Activated naive CD4-positive, alpha-beta T cell treated with anti-CD3 and anti-CD28 coated beads, Interleukin-2, amount 50 U/mL, for 24 hours (primary cell): ENCODE data around the gene DSP.

Experiments
- H3K27ac Mint-ChIP-seq: one replicate; pipeline ENCODE4 v1.8.0; 2021; ENCODE audit warnings: mild to moderate bottlenecking, mixed read lengths
- H3K27me3 Mint-ChIP-seq: one replicate; pipeline ENCODE4 v1.8.0; 2021; ENCODE audit warnings: mixed read lengths
- H3K36me3 Mint-ChIP-seq: one replicate; pipeline ENCODE4 v1.8.0; 2021; ENCODE audit warnings: mixed read lengths
- H3K4me1 Mint-ChIP-seq: one replicate; pipeline ENCODE4 v1.8.0; 2021; ENCODE audit warnings: mixed read lengths
- H3K4me3 Mint-ChIP-seq: one replicate; pipeline ENCODE4 v1.8.0; 2021; ENCODE audit warnings: mild to moderate bottlenecking, mixed read lengths
- H3K9me3 Mint-ChIP-seq: one replicate; pipeline ENCODE4 v1.8.0; 2021; ENCODE audit warnings: mixed read lengths

Gene DSP

GRCh38 chr6:7566107-7566506, 24.6 kb downstream of the DSP start:
- no peak overlapping the region for H3K4me3 Mint-ChIP-seq
- peaks cover 17% of the 10 kb centered on the region for H3K27me3 Mint-ChIP-seq
- H3K9me3 Mint-ChIP-seq, result no peaks in the 10 kb centered on the region
- no peak overlapping the region for H3K27ac Mint-ChIP-seq
- no peaks in the 10 kb centered on the region for H3K36me3 Mint-ChIP-seq
- no peaks in the 10 kb centered on the region for H3K4me1 Mint-ChIP-seq

GRCh38 chr6:7566617-7567173, 25.2 kb downstream of the DSP start:
- Mint-ChIP-seq H3K27ac (no peak overlapping the region), H3K4me3 (no peak overlapping the region), H3K4me1 (no peaks in the 10 kb centered on the region), H3K9me3 (no peaks in the 10 kb centered on the region), H3K27me3 (peaks cover 11% of the 10 kb centered on the region), H3K36me3 (no peaks in the 10 kb centered on the region)

GRCh38 chr6:7568021-7568420, 26.6 kb downstream of the DSP start:
- H3K27ac Mint-ChIP-seq, result no peak overlapping the region
- H3K36me3 Mint-ChIP-seq, result no peaks in the 10 kb centered on the region
- H3K4me3 Mint-ChIP-seq, result no peak overlapping the region
- peaks cover 11% of the 10 kb centered on the region for H3K27me3 Mint-ChIP-seq
- no peaks in the 10 kb centered on the region for H3K9me3 Mint-ChIP-seq
- H3K4me1 Mint-ChIP-seq, result no peaks in the 10 kb centered on the region

DNA sequence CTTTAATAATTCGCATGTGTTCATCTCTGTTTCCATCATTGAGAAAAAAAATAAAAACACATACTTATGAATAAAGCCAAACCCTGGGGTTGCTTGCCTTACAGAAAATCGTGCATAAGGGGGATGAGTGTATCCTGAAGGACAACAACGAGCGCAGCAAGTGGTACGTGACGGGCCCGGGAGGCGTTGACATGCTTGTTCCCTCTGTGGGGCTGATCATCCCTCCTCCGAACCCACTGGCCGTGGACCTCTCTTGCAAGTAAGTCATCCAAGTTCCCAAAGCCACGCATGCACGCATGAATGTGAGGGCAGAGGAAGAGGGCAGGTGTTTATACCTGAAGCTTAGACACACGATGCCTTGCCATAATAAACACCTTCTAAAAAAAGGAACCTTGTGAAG, 27.6 kb downstream of the DSP start:
- peaks cover 7% of the 10 kb centered on the region for H3K27me3 Mint-ChIP-seq
- no peaks in the 10 kb centered on the region for H3K9me3 Mint-ChIP-seq

GRCh38 chr6:7572213-7572943, 30.9 kb downstream of the DSP start:
- H3K4me1 Mint-ChIP-seq, result no peaks in the 10 kb centered on the region
- no peaks in the 10 kb centered on the region for H3K9me3 Mint-ChIP-seq
- H3K4me3 Mint-ChIP-seq, result no peak overlapping the region
- peaks cover 6% of the 10 kb centered on the region for H3K27me3 Mint-ChIP-seq
- H3K27ac Mint-ChIP-seq, result no peak overlapping the region
- H3K36me3 Mint-ChIP-seq, result no peaks in the 10 kb centered on the region

More for the DNA sequence above, 27.6 kb downstream of the DSP start:
- no peak overlapping the region for H3K4me3 Mint-ChIP-seq
- no peaks in the 10 kb centered on the region for H3K4me1 Mint-ChIP-seq
- no peak overlapping the region for H3K27ac Mint-ChIP-seq
- H3K36me3 Mint-ChIP-seq, result no peaks in the 10 kb centered on the region

DNA sequence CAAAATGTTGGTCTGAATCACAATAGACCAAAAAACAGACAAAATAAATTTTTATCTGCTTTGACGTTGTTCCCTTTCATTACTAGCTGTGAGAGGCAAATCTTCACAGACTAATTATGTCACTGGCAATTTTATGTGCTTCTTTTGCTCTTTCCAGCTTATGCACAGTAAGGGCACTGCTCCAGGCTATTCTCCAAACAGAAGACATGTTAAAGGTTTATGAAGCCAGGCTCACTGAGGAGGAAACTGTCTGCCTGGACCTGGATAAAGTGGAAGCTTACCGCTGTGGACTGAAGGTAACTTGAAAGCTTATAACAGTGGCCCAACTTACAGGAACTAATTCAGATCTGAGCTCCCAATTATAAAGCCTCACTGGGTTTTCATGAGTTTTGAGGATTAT, 33.0 kb downstream of the DSP start:
- no peaks in the 10 kb centered on the region for H3K4me1 Mint-ChIP-seq
- H3K9me3 Mint-ChIP-seq, result no peaks in the 10 kb centered on the region
- no peak overlapping the region for H3K4me3 Mint-ChIP-seq
- no peaks in the 10 kb centered on the region for H3K36me3 Mint-ChIP-seq
- no peak overlapping the region for H3K27ac Mint-ChIP-seq
- peaks cover 6% of the 10 kb centered on the region for H3K27me3 Mint-ChIP-seq

GRCh38 chr6:7578516-7578915, 37.0 kb downstream of the DSP start:
- Mint-ChIP-seq H3K27me3 (peaks cover 2% of the 10 kb centered on the region), H3K4me3 (no peak overlapping the region), H3K9me3 (no peaks in the 10 kb centered on the region), H3K36me3 (no peaks in the 10 kb centered on the region), H3K4me1 (no peaks in the 10 kb centered on the region), H3K27ac (no peak overlapping the region)

- no peaks in the 10 kb centered on the region for H3K4me1 Mint-ChIP-seq
- H3K4me3 Mint-ChIP-seq, result no peak overlapping the region
- H3K9me3 Mint-ChIP-seq, result no peaks in the 10 kb centered on the region
- no peaks in the 10 kb centered on the region for H3K27me3 Mint-ChIP-seq
- H3K27ac Mint-ChIP-seq, result no peak overlapping the region
- H3K36me3 Mint-ChIP-seq, result no peaks in the 10 kb centered on the region
Observed at GRCh38 chr6:7578931-7579330, 37.5 kb downstream of the DSP start.

- Mint-ChIP-seq H3K27ac (no peak overlapping the region), H3K4me1 (no peaks in the 10 kb centered on the region), H3K27me3 (no peaks in the 10 kb centered on the region), H3K4me3 (no peak overlapping the region), H3K9me3 (no peaks in the 10 kb centered on the region), H3K36me3 (no peaks in the 10 kb centered on the region)
Observed at GRCh38 chr6:7579851-7580250, 38.4 kb downstream of the DSP start.

- no peak overlapping the region for H3K4me3 Mint-ChIP-seq
- H3K36me3 Mint-ChIP-seq, result no peaks in the 10 kb centered on the region
- no peak overlapping the region for H3K27ac Mint-ChIP-seq
- no peaks in the 10 kb centered on the region for H3K27me3 Mint-ChIP-seq
- H3K4me1 Mint-ChIP-seq, result no peaks in the 10 kb centered on the region
- H3K9me3 Mint-ChIP-seq, result no peaks in the 10 kb centered on the region
Observed at GRCh38 chr6:7580537-7580926, 39.1 kb downstream of the DSP start.

DNA sequence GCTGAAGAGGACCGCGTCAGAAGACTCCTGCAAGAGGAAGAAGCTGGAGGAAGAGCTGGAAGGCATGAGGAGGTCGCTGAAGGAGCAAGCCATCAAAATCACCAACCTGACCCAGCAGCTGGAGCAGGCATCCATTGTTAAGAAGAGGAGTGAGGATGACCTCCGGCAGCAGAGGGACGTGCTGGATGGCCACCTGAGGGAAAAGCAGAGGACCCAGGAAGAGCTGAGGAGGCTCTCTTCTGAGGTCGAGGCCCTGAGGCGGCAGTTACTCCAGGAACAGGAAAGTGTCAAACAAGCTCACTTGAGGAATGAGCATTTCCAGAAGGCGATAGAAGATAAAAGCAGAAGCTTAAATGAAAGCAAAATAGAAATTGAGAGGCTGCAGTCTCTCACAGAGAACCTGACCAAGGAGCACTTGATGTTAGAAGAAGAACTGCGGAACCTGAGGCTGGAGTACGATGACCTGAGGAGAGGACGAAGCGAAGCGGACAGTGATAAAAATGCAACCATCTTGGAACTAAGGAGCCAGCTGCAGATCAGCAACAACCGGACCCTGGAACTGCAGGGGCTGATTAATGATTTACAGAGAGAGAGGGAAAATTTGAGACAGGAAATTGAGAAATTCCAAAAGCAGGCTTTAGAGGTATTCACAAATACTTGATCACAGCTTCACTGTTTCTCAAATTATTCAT, 39.6 kb downstream of the DSP start:
- Mint-ChIP-seq H3K9me3 (no peaks in the 10 kb centered on the region), H3K4me3 (no peak overlapping the region), H3K36me3 (no peaks in the 10 kb centered on the region), H3K4me1 (no peaks in the 10 kb centered on the region), H3K27ac (no peak overlapping the region), H3K27me3 (no peaks in the 10 kb centered on the region)

- peaks cover 24% of the 10 kb centered on the region for H3K4me1 Mint-ChIP-seq
- H3K27ac Mint-ChIP-seq, result no peak overlapping the region
- H3K36me3 Mint-ChIP-seq, result no peaks in the 10 kb centered on the region
- H3K9me3 Mint-ChIP-seq, result no peaks in the 10 kb centered on the region
- no peaks in the 10 kb centered on the region for H3K27me3 Mint-ChIP-seq
- H3K4me3 Mint-ChIP-seq, result no peak overlapping the region
Observed at GRCh38 chr6:7585287-7585930, 43.9 kb downstream of the DSP start.

- Mint-ChIP-seq H3K36me3 (no peaks in the 10 kb centered on the region), H3K9me3 (no peaks in the 10 kb centered on the region), H3K27me3 (no peaks in the 10 kb centered on the region), H3K27ac (peak overlapping the region; percentile 37), H3K4me3 (no peak overlapping the region), H3K4me1 (peaks cover 45% of the 10 kb centered on the region)
Observed at GRCh38 chr6:7587631-7588100, 46.2 kb downstream of the DSP start.

- Mint-ChIP-seq H3K27me3 (no peaks in the 10 kb centered on the region), H3K4me1 (peaks cover 53% of the 10 kb centered on the region), H3K27ac (no peak overlapping the region), H3K36me3 (no peaks in the 10 kb centered on the region), H3K4me3 (no peak overlapping the region), H3K9me3 (no peaks in the 10 kb centered on the region)
Observed at GRCh38 chr6:7588506-7588905, 47.0 kb downstream of the DSP start.

DNA sequence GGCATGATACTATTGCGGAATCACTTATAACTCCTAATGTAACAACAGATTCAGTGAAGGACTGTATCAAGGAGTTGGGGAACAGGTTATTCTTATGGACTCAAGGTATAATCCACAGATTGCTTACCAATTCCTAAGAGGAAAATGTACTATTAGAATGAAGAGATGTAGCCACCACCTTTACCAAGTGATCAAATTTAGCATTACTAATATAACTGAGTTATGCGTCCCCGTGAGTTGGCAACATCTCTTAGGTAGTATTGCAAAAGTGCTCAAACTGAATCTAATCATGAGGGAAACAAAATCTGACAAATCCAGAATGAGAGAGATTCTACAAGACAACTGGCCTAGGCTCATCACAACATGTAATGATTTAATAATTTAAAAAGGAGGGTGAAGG, 47.8 kb downstream of the DSP start:
- H3K4me1 Mint-ChIP-seq, result peaks cover 53% of the 10 kb centered on the region
- H3K4me3 Mint-ChIP-seq, result peak overlapping the region; percentile 98
- peak overlapping the region; percentile 92 for H3K27ac Mint-ChIP-seq
- no peaks in the 10 kb centered on the region for H3K27me3 Mint-ChIP-seq
- H3K36me3 Mint-ChIP-seq, result no peaks in the 10 kb centered on the region
- no peaks in the 10 kb centered on the region for H3K9me3 Mint-ChIP-seq
